GM19023 (cell line): ENCODE data around the gene S1PR1.

Source experiments
- ATAC-seq: cut with Tn5 transposase; IDR thresholded peaks from one replicate; pipeline ENCODE4 v1.9.1; 2021; ENCODE audit warnings: mild to moderate bottlenecking, moderate library complexity; ENCODE audit not compliant: unreplicated experiment

S1PR1 gene

GRCh38 chr1:101278845-101279244 lies 42.0 kb downstream of the S1PR1 start:
- ATAC-seq, result no peak

- ATAC-seq, result no peak
Measured at GRCh38 chr1:101280049-101280592, 43.3 kb downstream of the S1PR1 start.

GRCh38 chr1:101280942-101281654 lies 44.3 kb downstream of the S1PR1 start:
- ATAC-seq, result no peak

GRCh38 chr1:101281751-101282150 lies 44.9 kb downstream of the S1PR1 start:
- ATAC-seq, result no peak

GRCh38 chr1:101282314-101283038 lies 45.7 kb downstream of the S1PR1 start:
- ATAC-seq, result no peak

- ATAC-seq, result no peak
Measured at GRCh38 chr1:101283443-101283842, 46.6 kb downstream of the S1PR1 start.

GRCh38 chr1:101284021-101284420 lies 47.2 kb downstream of the S1PR1 start:
- ATAC-seq, result no peak

- ATAC-seq, result no peak
Measured at GRCh38 chr1:101284622-101285218, 47.9 kb downstream of the S1PR1 start.

GRCh38 chr1:101285922-101286570 lies 49.2 kb downstream of the S1PR1 start:
- no peak for ATAC-seq

GRCh38 chr1:101288491-101288944 lies 51.7 kb downstream of the S1PR1 start:
- ATAC-seq, result peak; percentile 54

GRCh38 chr1:101290119-101290921 lies 53.5 kb downstream of the S1PR1 start:
- ATAC-seq, result no peak
